NT2/D1 (cell line): ENCODE results near the gene ENO4.

Experiments used
- DNase-seq: peaks from one replicate; pipeline ENCODE4 v3.0.0-alpha.2; 2011; ENCODE audit warnings: low read depth, low spot score
- H3K27me3 ChIP-seq: 2 replicates; pipeline ENCODE4 v1.6.0; 2011; ENCODE audit warnings: mild to moderate bottlenecking; ENCODE audit not compliant: insufficient read length, insufficient read depth
- H3K36me3 ChIP-seq: 2 replicates; pipeline ENCODE4 v1.6.1; 2011; ENCODE audit warnings: mild to moderate bottlenecking, low read length, mixed read lengths; ENCODE audit not compliant: insufficient read depth, insufficient read length
- H3K4me1 ChIP-seq: 2 replicates; pipeline ENCODE4 v1.5.1; 2011; ENCODE audit not compliant: insufficient read depth, insufficient read length
- H3K4me3 ChIP-seq: 2 replicates; pipeline ENCODE4 v1.5.1; 2011; ENCODE audit warnings: low read depth; ENCODE audit not compliant: insufficient read length
- H3K9ac ChIP-seq: 2 replicates; pipeline ENCODE4 v1.6.0; 2011; ENCODE audit warnings: low read depth; ENCODE audit not compliant: insufficient read length
- H3K9me3 ChIP-seq: 2 replicates; pipeline ENCODE4 v1.5.1; 2011; ENCODE audit warnings: mild to moderate bottlenecking, low read length; ENCODE audit not compliant: insufficient read depth
- SUZ12 ChIP-seq: IDR thresholded peaks from 2 replicates; pipeline ENCODE4 v1.6.1; 2011; ENCODE audit not compliant: insufficient read length, insufficient read depth; ENCODE audit errors: extremely low read depth
- YY1 ChIP-seq: IDR thresholded peaks from 2 replicates; pipeline ENCODE4 v1.6.1; 2011; ENCODE audit not compliant: insufficient read length, insufficient read depth
- ZNF274 ChIP-seq: IDR thresholded peaks from 2 replicates; pipeline ENCODE4 v1.6.1; 2011; ENCODE audit warnings: mild to moderate bottlenecking, low read depth, low read length

ENO4 gene

DNA sequence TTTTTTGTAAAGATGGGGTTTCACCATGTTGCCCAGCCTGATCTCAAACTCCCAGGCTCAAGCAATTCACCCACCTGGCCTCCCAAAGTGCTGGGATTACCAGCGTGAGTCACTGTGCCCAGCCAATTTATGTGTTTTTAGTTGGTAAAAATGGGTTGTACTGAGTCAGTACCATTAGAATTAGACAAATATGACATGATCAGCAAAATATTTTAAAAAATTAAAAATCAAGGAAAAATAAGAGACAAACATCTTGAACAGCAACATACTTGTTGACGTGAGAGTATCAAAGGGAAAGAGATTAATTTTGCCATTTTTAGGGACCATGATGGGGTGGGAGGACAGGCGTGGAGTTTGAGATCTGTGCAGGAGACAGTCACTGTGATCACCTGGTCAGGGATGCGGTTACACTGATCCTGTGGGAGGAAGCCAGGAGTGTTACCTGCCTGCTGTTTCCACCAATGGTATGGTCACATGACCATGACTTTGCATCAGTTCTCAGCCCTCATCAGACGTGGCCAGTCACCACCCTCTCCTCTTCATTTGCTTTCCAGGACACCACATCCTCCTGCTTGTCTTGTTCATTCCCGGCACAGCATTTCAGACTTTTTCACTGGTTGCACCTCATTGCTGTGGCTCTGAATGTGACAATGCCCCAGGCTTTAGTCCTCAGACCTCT lies 29.2 kb upstream of the ENO4 start:
- Histone ChIP-seq H3K4me1 (peaks cover 2% of the 10 kb centered on the region), H3K4me3 (no peak overlapping the region), H3K36me3 (no peaks in the 10 kb centered on the region), H3K9ac (no peak overlapping the region), H3K9me3 (no peaks in the 10 kb centered on the region), H3K27me3 (no peaks in the 10 kb centered on the region)
- DNase-seq: no peak
- TF ChIP-seq YY1 (no peak), SUZ12 (no peak), ZNF274 (no peak)

- no peak for TF ChIP-seq ZNF274
- TF ChIP-seq SUZ12: no peak
- no peak for TF ChIP-seq YY1
- peaks cover 7% of the 10 kb centered on the region for H3K4me1 ChIP-seq
Measured at GRCh38 chr10:116825901-116826300, 23.4 kb upstream of the ENO4 start.

DNA sequence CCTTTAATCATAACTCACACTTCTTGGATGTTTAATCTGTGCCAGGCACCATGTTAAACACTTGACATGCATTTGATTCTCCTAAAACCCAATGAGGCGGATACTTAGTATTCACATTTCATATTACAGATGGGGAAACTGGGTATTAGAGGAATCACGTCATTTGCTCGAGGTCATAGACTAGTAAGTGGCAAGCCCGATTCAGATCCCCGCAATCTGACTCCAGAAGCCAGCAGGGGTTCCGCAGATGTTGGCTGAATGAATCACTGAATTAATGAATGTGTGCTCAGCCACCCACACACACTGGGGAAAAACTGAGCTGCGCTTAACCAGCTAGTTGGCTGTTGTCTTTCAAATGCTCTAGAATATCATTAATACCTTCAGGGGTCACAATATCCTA lies 22.5 kb upstream of the ENO4 start:
- no peak for DNase-seq
- Histone ChIP-seq H3K36me3 (no peaks in the 10 kb centered on the region), H3K27me3 (no peaks in the 10 kb centered on the region), H3K9ac (no peak overlapping the region), H3K4me1 (peaks cover 7% of the 10 kb centered on the region), H3K4me3 (no peak overlapping the region), H3K9me3 (no peaks in the 10 kb centered on the region)
- TF ChIP-seq ZNF274: no peak

More at GRCh38 chr10:116825901-116826300, 23.4 kb upstream of the ENO4 start:
- no peaks in the 10 kb centered on the region for H3K36me3 ChIP-seq
- H3K9me3 ChIP-seq: no peaks in the 10 kb centered on the region
- H3K27me3 ChIP-seq: no peaks in the 10 kb centered on the region
- no peak overlapping the region for H3K4me3 ChIP-seq
- H3K9ac ChIP-seq: no peak overlapping the region
- no peak for DNase-seq

DNA sequence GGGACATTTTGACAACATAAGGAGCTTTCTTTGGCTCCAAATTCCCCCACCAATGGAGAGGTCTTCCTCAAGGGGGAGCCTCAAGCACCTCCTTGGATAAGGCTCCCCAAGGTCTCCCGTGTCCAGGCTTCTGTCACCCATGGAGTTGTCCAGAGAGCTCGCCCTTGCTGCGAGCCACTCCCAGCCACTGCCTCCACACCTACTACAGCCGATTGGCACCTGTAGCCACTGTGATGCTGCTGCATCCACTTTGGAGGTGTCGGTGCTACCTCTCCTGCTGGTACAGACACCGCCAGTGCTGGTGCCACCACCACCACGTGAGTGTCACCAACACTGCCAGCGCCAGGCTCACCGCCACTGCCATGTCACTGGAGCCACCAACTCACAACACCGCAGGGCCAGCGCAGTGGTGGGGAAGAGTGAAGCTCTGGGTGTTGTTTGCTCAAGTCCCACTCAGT lies 22.1 kb upstream of the ENO4 start:
- H3K27me3 ChIP-seq: no peaks in the 10 kb centered on the region
- H3K9ac ChIP-seq: no peak overlapping the region
- TF ChIP-seq ZNF274 (no peak), YY1 (no peak), SUZ12 (no peak)
- no peak for DNase-seq
- H3K9me3 ChIP-seq: no peaks in the 10 kb centered on the region
- H3K36me3 ChIP-seq: no peaks in the 10 kb centered on the region
- H3K4me1 ChIP-seq: peaks cover 7% of the 10 kb centered on the region
- H3K4me3 ChIP-seq: no peak overlapping the region

DNA sequence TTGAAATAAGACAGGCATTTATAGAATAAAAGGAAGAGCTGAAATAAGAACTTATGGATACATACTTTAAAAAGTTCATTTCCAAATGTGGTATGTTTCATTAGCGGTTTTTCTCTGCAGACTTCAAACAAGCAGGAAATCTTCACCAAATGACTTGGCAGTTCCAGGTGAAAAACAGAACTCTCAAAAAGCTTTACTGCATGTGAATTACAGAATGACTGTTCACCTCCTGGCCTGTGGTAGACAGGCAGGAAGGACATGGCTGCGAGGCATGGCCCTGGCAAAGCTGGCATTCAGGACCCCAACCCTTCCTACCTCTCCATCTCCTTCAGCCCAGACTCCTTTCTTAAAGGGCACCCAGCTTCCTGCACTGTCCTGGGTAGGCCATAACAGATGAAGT lies 21.2 kb upstream of the ENO4 start:
- H3K4me3 ChIP-seq: no peak overlapping the region
- TF ChIP-seq SUZ12 (no peak), YY1 (no peak), ZNF274 (no peak)
- no peaks in the 10 kb centered on the region for H3K36me3 ChIP-seq
- DNase-seq: no peak
- no peaks in the 10 kb centered on the region for H3K9me3 ChIP-seq
- peaks cover 7% of the 10 kb centered on the region for H3K4me1 ChIP-seq
- no peak overlapping the region for H3K9ac ChIP-seq
- no peaks in the 10 kb centered on the region for H3K27me3 ChIP-seq

DNA sequence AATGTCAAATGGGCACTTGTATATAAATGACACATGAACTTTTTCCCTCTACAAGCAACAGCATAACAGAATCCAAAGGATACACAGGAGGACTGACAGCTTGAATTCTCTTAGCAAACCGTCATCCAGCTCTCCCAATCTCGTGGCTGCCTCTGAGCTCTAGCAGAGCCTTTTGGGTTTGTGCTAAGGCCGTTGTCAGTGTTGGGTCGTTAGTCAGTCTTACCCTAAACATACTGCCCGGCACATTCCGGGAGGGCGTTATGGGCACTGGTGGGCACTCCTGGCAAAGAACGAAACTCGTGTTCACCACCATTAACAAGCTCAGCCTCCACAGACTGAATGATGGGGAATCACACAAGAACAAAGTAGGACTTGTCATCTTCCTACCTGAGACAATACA lies 19.6 kb upstream of the ENO4 start:
- no peaks in the 10 kb centered on the region for H3K9me3 ChIP-seq
- no peak overlapping the region for H3K4me3 ChIP-seq
- TF ChIP-seq YY1 (no peak), SUZ12 (no peak), ZNF274 (no peak)
- H3K27me3 ChIP-seq: no peaks in the 10 kb centered on the region
- H3K4me1 ChIP-seq: peaks cover 7% of the 10 kb centered on the region
- no peak overlapping the region for H3K9ac ChIP-seq
- H3K36me3 ChIP-seq: no peaks in the 10 kb centered on the region
- no peak for DNase-seq

DNA sequence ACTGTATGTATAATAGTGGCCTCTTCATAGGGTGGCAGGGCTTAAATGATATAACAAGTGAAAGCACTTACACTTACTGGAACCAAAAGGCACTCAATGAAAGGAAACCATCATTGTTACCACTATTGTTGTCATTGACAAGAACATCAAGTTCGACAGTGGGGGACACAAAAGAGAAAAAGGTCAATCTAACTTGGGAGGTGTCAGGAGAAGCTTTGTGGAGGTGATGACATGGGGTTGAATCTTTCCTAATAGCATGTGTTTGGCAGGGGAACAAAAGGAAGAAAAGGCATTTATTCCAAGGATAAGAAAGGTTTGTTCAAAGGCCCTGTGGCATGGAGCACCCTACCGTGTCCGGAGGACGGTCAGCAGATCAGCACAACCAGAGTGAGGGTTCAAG lies 18.2 kb upstream of the ENO4 start:
- Histone ChIP-seq H3K9ac (no peak overlapping the region), H3K9me3 (no peaks in the 10 kb centered on the region), H3K36me3 (no peaks in the 10 kb centered on the region), H3K27me3 (no peaks in the 10 kb centered on the region), H3K4me1 (peaks cover 7% of the 10 kb centered on the region), H3K4me3 (no peak overlapping the region)
- TF ChIP-seq YY1 (no peak), ZNF274 (no peak), SUZ12 (no peak)
- no peak for DNase-seq
